MM.1S (cell line): Measurements from ENCODE around the gene DCDC2C.

Experiments
- DNase-seq: peaks from one replicate; pipeline ENCODE4 v3.0.0-alpha.2; 2015
- H2AFZ ChIP-seq: fragments of 300-600 bp; sonication (generic); 2 replicates; pipeline ENCODE4 v1.6.0; 2016; ENCODE audit warnings: antibody characterized with exemption, low read length
- H3F3A ChIP-seq: fragments of 300-600 bp; sonication (generic); 2 replicates; pipeline ENCODE4 v1.6.1; 2016; ENCODE audit warnings: mild to moderate bottlenecking, antibody characterized with exemption, low read length, moderate library complexity, mixed read lengths; ENCODE audit not compliant: insufficient read depth
- H3K27ac ChIP-seq: fragments of 300-600 bp; sonication (generic); 2 replicates; pipeline ENCODE4 v1.5.1; 2016; ENCODE audit warnings: mild to moderate bottlenecking, low read length
- H3K27me3 ChIP-seq: fragments of 300-600 bp; sonication (generic); replicated peaks from 2 replicates; pipeline ENCODE4 v1.6.0; 2016; ENCODE audit warnings: low read length; ENCODE audit not compliant: insufficient read depth
- H3K36me3 ChIP-seq: fragments of 300-600 bp; sonication (generic); replicated peaks from 2 replicates; pipeline ENCODE4 v1.6.1; 2016; ENCODE audit warnings: mild to moderate bottlenecking, low read length, mixed read lengths; ENCODE audit not compliant: insufficient read depth
- H3K4me1 ChIP-seq: fragments of 300-600 bp; sonication (generic); 2 replicates; pipeline ENCODE4 v1.6.1; 2016; ENCODE audit warnings: low read length, mixed read lengths
- H3K4me2 ChIP-seq: fragments of 300-600 bp; sonication (generic); 2 replicates; pipeline ENCODE4 v1.6.0; 2016; ENCODE audit warnings: low read depth, low read length
- H3K4me3 ChIP-seq: fragments of 300-600 bp; sonication (generic); 2 replicates; pipeline ENCODE4 v1.5.1; 2016; ENCODE audit warnings: low read length, mixed read lengths
- H3K79me2 ChIP-seq: fragments of 300-600 bp; sonication (generic); 2 replicates; pipeline ENCODE4 v1.6.1; 2016; ENCODE audit warnings: mixed run types, low read length, mixed read lengths
- H3K9ac ChIP-seq: fragments of 300-600 bp; sonication (generic); 2 replicates; pipeline ENCODE4 v1.6.1; 2016; ENCODE audit warnings: low read length, mixed read lengths
- H3K9me2 ChIP-seq: fragments of 300-600 bp; sonication (generic); replicated peaks from 2 replicates; pipeline ENCODE4 v1.6.1; 2016; ENCODE audit warnings: mild to moderate bottlenecking, low read length, mixed read lengths; ENCODE audit not compliant: insufficient read depth
- H3K9me3 ChIP-seq: fragments of 300-600 bp; sonication (generic); replicated peaks from 2 replicates; pipeline ENCODE4 v1.6.1; 2016; ENCODE audit warnings: mild to moderate bottlenecking, low read length, mixed read lengths; ENCODE audit not compliant: insufficient read depth
- H4K20me1 ChIP-seq: fragments of 300-600 bp; sonication (generic); 2 replicates; pipeline ENCODE4 v1.6.1; 2016; ENCODE audit warnings: mild to moderate bottlenecking, low read length, moderate library complexity, mixed read lengths; ENCODE audit not compliant: insufficient read depth
- CTCF ChIP-seq: fragments of 300-600 bp; sonication (generic); IDR thresholded peaks from 2 replicates; pipeline ENCODE4 v1.5.1; 2016; ENCODE audit warnings: antibody characterized with exemption, low read length, mixed read lengths
- EZH2 ChIP-seq: fragments of 300-600 bp; sonication (generic); optimal IDR thresholded peaks from 2 replicates; pipeline ENCODE3; 2017; ENCODE audit warnings: low read depth, mild to moderate bottlenecking, antibody characterized with exemption, low read length, mixed read lengths
- EZH2phosphoT487 ChIP-seq: fragments of 300-600 bp; sonication (generic); IDR thresholded peaks from 2 replicates; pipeline ENCODE4 v1.6.1; 2018; ENCODE audit warnings: antibody characterized with exemption, low read length

Gene DCDC2C

GRCh38 chr2:3885629-3886628 is 182.6 kb downstream of the DCDC2C start:
- Histone ChIP-seq H2AFZ (no peak overlapping the region), H3K27ac (no peak overlapping the region), H3K79me2 (no peaks in the 10 kb centered on the region), H3K9ac (no peak overlapping the region), H3K4me1 (no peaks in the 10 kb centered on the region), H3K36me3 (no peaks in the 10 kb centered on the region), H4K20me1 (no peaks in the 10 kb centered on the region), H3K4me3 (no peak overlapping the region), H3F3A (no peaks in the 10 kb centered on the region), H3K4me2 (no peak overlapping the region), H3K9me3 (no peaks in the 10 kb centered on the region), H3K9me2 (no peaks in the 10 kb centered on the region), H3K27me3 (no peaks in the 10 kb centered on the region)
- no peak for DNase-seq
- TF ChIP-seq EZH2phosphoT487 (no peak), EZH2 (no peak), CTCF (no peak)

DNA sequence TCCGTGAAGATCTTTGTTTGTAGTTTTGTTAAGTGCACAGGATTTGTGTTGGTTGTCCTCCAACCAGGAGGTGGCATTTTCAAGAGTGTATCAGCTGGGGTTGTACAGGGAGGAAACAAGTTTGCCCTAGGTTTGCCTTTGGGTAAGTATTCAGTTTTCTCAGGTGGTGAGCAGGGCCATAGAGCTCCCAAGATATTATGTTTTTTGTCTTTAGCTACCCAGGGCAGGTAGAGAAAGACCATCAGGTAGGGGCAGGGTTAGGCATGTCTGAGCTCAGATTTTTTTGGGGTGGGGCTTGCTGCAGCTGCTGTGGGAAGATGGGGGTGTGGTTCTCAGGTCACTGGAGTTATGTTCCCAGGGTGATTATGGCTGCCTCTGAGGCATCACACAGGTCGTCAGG is 191.6 kb downstream of the DCDC2C start:
- no peaks in the 10 kb centered on the region for H3K79me2 ChIP-seq
- no peaks in the 10 kb centered on the region for H3F3A ChIP-seq
- no peak overlapping the region for H2AFZ ChIP-seq
- no peak for DNase-seq
- H3K9ac ChIP-seq: no peak overlapping the region
- no peaks in the 10 kb centered on the region for H3K36me3 ChIP-seq
- H3K4me3 ChIP-seq: no peak overlapping the region
- no peaks in the 10 kb centered on the region for H3K4me1 ChIP-seq
- TF ChIP-seq EZH2: no peak
- TF ChIP-seq EZH2phosphoT487: no peak
- TF ChIP-seq CTCF: no peak
- H3K27ac ChIP-seq: no peak overlapping the region
- no peaks in the 10 kb centered on the region for H3K27me3 ChIP-seq
- no peaks in the 10 kb centered on the region for H3K9me3 ChIP-seq
- H3K4me2 ChIP-seq: no peak overlapping the region
- no peaks in the 10 kb centered on the region for H3K9me2 ChIP-seq
- no peaks in the 10 kb centered on the region for H4K20me1 ChIP-seq
